ENCODE measurements around the gene TM4SF4.

GRCh38 chr3:149496891-149497290 is 22.4 kb downstream of the TM4SF4 start:
- TF ChIP-seq CTCF (optimal IDR thresholded peaks at IDR 0.05 in 1 of 3, IDR thresholded peaks at IDR 0.05 in 1 of 3, conservative IDR thresholded peaks at IDR 0.05 in 1 of 3; ENCODE audit: extremely low read depth in 1 of 3, insufficient read depth in 2 of 3, low read length in 3 of 3), result no peak
- no peak for TF ChIP-seq EZH2 (IDR thresholded peaks at IDR 0.05; ENCODE audit: low read length)

Measured in keratinocyte (primary cell).